Right hindlimb (tissue), 1 donor: ENCODE data around the gene GP1BB.
A peak's percentile ranks its signal among the peaks of the same experiment; 100 is the strongest.
"Not testable (repeated sequence)": the region's sequence is repeated elsewhere in the genome, so short reads cannot be mapped to it uniquely, and the experiment has no call there.

Experiments
- DNase-seq: peaks from one replicate; pipeline ENCODE4 v3.0.0-alpha.2; 2018

The GP1BB gene

GRCh38 chr22:19714312-19715187 is 8.8 kb upstream of the GP1BB start, which contains the start of gene SEPTIN5:
SEPTIN5 (plus strand) TSS chr22:19714503; CDS start chr22:19714589, 86 bp downstream.
- DNase-seq, result peak; percentile 33

DNA sequence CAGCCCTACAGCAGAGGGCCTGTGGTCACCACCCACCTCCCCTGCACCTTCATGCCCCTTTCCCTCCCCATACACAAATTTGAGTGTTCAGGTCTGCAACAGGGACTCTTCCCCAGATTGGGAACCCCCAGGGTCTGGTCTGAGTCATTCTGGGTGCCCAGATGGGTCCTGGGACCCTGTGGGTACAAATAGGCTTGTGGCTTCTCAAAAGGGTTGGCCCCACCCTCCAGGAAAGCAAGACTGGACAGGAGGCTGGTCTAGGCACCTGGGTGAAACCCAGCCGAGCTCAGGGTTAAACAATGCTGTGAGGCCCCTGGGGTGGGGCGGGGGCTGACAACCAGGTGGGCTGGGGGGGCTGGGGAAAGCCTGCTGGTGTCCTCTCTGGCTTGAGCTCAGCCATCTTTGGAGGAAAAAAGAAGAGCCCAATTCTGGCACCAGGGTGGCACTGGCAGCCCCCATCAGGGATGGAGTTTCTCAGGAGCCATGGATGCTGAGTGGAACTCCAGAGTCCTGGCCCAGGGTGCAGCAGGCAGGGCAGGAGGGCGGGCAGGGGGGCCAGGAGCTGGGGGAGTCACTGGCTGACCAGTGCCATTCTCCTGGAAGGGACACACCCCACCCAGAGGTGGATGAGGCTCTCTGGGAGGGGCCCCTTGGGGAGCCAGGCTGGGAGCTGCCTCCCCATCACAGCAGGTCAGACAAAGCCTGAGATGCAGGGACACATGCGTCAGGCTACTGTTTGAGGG is 8.0 kb upstream of the GP1BB start:
- no peak for DNase-seq

DNA sequence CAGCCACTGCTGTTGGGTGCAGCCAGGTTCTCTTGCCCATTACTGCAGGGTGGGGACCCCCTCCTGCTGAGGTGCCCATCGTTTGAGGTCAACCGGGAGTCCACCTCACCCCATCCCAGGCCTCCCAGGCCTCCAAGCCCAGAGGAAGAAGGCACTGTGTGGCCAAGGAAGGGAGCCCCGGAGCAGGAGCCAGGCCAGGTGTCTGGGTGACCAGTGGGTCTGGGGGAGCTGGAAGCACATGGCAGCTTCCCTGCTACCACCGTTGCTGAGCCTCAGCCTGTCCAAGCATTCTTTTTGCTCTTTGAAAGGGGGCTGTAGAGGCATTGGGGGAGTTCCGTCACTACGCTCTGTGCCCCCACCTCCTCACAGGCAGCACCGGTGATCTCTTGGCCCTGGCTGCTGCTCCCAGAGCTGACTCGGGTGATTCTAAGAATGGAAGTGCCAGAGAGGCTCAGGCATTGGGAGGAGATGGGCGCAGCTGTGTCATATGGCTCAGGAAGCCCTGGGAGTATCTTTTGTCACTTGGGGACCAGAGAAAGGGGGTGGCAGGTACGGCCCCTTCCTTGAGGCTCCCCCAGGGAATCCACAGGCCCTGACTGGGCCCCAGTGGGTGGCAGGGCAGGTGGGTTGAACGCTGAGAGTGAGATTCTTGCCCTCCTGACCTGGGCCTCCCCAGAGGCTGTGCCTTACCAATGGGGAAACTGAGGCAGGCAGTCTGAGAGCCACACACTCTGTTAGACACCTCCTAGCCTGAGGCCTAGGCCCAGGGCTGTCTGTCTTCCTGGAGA is 7.1 kb upstream of the GP1BB start:
- DNase-seq, result peak; percentile 22

DNA sequence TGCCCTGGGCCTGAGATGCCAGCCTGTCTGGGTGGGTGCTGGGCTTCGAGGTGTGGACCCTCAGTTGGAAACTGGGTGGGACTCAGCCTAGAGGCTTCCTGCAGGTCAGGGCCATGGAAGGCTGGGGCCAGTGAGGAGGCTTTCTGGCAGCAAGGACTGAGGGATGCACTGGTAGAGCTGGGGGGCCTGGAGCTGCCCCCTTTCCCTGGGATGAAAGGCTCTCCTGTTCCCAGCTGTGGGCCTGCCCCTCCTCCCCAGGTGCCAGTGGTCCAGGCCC is 6.6 kb upstream of the GP1BB start:
- no peak for DNase-seq

DNA sequence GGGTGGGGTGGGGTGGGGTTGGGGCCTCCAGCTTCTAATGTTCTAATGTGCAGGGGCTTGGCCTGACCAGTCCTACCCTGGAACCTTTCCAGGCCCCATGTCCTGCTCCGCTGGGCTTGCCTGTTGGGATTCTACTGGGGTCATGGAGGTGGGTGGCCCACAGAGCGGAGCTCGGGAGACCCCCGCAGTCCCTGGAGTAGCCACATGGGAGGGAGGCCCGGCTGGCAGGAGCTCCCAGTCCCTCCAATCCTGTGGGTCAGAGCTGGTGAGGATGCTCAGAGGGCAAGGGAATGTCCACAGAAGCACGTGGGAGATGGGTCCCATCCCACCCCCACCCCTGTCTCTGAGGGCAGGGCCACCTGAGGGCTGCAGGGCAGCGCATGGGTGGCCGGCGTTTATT is 6.2 kb upstream of the GP1BB start:
- DNase-seq, result peak; percentile 36

DNA sequence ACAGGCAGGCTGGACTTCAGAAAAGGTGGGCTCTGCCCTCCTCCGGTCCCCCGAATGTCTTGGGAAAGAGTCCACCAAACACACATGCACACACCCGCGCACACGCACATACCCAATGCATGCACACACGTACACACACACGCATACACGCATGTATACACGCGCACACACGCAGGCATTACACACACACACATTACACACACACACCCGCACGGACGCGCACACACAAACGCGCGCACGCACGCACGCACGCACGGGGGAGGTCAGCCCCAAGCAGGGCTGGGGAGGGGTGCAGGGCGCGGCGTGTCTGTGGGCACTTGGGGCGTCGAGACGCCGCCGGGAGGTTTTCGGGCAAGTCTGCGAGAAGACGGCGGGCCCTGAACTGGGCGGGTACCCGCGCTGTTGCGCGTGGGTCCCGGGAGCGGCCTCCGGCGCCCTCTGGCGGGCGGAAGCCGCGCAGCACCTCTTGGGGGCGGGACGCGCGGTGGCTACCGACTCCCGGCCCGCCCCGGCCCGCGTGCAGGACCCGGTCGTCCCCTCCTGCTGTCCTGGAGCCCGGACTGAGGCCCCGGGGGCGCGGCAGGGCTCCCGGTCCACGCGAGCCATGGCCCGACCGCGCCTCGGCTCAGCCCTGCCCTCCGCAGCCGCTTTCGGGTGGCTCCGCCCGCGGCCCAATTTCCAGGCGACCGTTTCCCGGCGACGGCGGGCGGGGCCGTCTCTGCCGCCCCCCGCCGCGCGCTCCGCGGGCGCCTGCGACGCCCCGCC is 5.5 kb upstream of the GP1BB start:
- DNase-seq, result peak; percentile 87

- no peak for DNase-seq
Measured at GRCh38 chr22:19718456-19719049, 4.8 kb upstream of the GP1BB start.

DNA sequence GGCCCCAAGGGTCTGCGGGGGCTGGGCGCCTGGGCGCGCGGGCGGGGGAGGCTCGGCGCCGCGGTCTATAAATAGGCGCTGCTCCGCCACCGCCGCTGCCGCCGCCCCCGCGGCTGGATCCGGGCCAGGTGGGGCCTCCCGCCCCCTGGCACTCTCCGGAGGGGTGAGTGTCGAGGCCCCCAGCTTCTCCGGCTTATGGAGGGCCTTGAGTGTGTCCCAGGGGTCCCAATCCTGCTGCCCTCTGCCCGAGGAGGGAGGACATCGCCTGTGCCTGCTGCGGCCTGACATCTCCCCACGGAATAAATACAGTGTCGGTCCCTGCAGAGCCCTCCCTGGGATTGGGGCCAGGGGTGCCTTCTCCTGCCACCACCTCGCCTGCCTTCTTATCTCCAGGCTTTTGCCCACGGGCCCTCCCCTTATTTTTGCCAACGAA is 4.3 kb upstream of the GP1BB start:
- peak; percentile 48 for DNase-seq

DNA sequence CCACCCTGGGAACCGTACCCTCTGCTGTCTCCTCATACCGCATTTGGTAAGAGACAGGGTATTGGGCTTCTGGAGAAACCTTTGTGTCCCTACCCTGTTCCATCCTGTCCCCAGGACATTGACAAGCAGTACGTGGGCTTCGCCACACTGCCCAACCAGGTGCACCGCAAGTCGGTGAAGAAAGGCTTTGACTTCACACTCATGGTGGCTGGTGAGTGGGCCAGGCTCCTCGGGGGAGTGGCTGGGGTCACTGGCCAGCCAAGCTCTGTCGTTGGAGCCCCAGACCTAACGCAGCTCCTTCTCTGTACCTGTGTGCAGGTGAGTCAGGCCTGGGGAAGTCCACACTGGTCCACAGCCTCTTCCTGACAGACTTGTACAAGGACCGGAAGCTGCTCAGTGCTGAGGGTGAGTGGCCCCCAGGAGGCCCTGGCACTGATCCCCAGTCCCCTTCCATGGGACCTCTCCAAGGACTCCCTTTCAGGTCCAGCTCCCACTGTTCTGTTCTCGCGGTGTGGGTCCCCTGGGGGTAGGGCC is 3.8 kb upstream of the GP1BB start:
- DNase-seq, result peak; percentile 35

GRCh38 chr22:19720150-19720827 is 3.0 kb upstream of the GP1BB start:
- DNase-seq, result peak; percentile 23

- DNase-seq, result no peak
Measured at GRCh38 chr22:19720999-19721329, 2.4 kb upstream of the GP1BB start.

- peak; percentile 30 for DNase-seq
Measured at GRCh38 chr22:19721330-19722177, 1.8 kb upstream of the GP1BB start.

DNA sequence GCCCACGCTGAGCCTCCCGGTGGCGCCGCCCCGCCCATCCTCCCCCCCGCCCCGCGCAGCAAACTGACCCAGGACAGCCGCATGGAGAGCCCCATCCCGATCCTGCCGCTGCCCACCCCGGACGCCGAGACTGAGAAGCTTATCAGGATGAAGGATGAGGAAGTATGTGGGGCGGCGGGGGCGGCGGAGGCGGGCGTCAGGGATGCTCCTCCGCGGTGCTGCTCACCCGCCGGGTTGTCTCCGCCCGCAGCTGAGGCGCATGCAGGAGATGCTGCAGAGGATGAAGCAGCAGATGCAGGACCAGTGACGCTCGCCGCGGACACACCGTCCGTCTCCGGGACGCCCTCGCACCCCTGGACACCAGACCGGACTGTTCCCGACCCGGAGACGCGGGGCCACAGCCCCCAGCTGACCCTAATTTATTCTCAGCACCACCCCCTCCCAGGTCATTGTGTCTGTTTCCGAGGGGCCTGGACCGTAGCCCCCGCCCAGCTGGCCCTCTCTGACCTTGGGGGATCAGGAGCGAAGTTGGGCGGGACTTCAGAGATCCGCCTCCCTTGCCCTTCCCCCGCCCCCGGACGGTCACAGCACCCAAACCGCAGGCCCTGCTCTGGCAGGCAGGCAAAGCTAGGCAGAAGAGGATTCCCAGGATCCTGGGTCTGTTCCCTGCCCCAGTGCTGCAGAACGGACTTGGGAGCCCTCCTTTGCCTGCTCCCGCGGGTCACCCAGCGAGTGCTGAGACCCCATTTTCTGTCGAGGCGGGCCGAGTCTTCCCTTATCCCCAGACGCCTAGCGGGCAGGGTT is 959 bp upstream of the GP1BB start:
- no peak for DNase-seq

- DNase-seq, result no peak
Measured at GRCh38 chr22:19722982-19723231, 432 bp upstream of the GP1BB start.

GRCh38 chr22:19723983-19724827 is 866 bp downstream of the GP1BB start:
- DNase-seq, result no peak

DNA sequence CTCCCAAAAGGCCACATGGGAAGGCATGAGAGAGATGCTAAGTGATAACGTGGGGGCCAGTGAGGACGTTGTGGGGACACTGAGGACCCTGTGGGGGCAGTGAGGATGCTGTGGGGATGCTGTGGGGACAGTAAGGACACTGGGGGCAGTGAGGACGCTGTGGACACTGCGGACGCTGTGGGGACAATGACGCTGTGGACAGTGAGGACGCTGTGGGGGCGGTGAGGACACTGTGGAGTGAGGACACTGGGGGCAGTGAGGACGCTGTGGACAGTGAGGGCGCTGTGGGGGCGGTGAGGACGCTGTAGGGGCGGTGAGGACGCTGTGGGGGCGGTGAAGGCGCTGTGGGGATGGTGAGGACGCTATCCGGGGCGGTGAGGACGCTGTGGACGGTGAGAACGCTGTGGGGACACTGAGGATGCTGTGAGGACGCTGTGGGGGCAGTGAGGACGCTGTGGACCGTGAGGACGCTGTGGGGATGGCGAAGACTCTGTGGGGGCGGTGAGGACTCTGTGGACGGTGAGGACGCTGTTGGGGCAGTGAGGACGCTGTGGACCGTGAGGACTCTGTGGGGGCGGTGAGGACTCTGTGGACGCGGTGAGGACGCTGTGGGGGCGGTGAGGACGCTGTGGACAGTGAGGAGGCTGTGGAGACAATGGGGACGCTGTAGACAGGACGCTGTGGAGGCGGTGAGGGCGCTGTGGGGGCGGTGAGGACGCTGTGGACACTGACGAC is 1.8 kb downstream of the GP1BB start:
- no peak for DNase-seq

DNA sequence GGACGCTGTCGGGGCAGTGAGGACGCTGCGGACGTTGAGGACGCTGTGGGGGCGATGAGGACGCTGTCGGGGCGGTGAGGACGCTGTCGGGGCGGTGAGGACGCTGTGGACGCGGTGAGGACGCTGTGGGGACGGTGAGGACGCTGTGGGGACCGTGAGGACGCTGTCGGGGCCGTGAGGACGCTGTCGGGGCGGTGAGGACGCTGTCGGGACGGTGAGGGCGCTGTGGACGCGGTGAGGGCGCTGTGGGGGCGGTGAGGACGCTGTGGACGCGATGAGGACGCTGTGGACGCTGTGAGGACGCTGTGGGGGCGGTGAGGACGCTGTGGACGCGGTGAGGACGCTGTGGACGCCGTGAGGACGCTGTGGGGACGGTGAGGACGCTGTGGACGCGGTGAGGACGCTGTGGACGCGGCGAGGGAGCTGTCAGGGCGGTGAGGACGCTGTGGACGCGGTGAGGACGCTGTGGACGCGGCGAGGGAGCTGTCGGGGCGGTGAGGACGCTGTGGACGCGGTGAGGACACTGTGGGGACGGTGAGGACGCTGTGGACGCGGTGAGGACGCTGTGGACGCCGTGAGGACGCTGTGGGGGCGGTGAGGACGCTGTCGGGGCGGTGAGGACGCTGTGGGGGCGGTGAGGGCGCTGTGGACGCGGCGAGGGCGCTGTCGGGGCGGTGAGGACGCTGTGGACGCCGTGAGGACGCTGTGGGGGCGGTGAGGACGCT is 2.9 kb downstream of the GP1BB start:
- DNase-seq, result not testable (repeated sequence)
